Smooth muscle cell (in vitro differentiated cells): ENCODE measurements around the gene BICC1. TPM values are rescaled to one million over a fixed set of nuclear protein-coding genes. Genes with fewer than 3 reads are reported as not detected.

Source experiments
- DNase-seq: peaks from one replicate; lab custom pipeline; 2025; ENCODE audit not compliant: unreplicated experiment; lab: John Stamatoyannopoulos, UW
- H2AFZ ChIP-seq: fragments of 200-600 bp; sonication (generic); 2 replicates; pipeline ENCODE4 v1.6.0; 2016; ENCODE audit warnings: antibody characterized with exemption, low read depth, mild to moderate bottlenecking
- H3F3A ChIP-seq: fragments of 200-600 bp; sonication (generic); 2 replicates; pipeline ENCODE4 v1.6.0; 2017; ENCODE audit warnings: antibody characterized with exemption, low read depth
- H3K27ac ChIP-seq: fragments of 200-600 bp; sonication (generic); 2 replicates; pipeline ENCODE4 v1.5.1; 2016; ENCODE audit warnings: low read depth, mild to moderate bottlenecking
- H3K27me3 ChIP-seq: fragments of 200-600 bp; sonication (generic); 2 replicates; pipeline ENCODE4 v1.6.1; 2016; ENCODE audit warnings: low read depth, mild to moderate bottlenecking
- H3K36me3 ChIP-seq: fragments of 200-600 bp; sonication (generic); 2 replicates; pipeline ENCODE4 v1.5.1; 2016; ENCODE audit warnings: low read depth
- H3K4me1 ChIP-seq: fragments of 200-600 bp; sonication (generic); 2 replicates; pipeline ENCODE4 v1.5.1; 2016; ENCODE audit warnings: low read depth
- H3K4me2 ChIP-seq: fragments of 200-600 bp; sonication (generic); 2 replicates; pipeline ENCODE4 v1.6.0; 2016; ENCODE audit warnings: mild to moderate bottlenecking
- H3K4me3 ChIP-seq: fragments of 200-600 bp; sonication (generic); 2 replicates; pipeline ENCODE4 v1.5.1; 2016; ENCODE audit warnings: mild to moderate bottlenecking
- H3K79me2 ChIP-seq: fragments of 200-600 bp; sonication (generic); 2 replicates; pipeline ENCODE4 v1.6.0; 2016; ENCODE audit warnings: low read depth, mild to moderate bottlenecking
- H3K9ac ChIP-seq: fragments of 200-600 bp; sonication (generic); 2 replicates; pipeline ENCODE4 v1.6.0; 2016; ENCODE audit warnings: low read depth
- H3K9me3 ChIP-seq: fragments of 200-600 bp; sonication (generic); replicated peaks from 2 replicates; pipeline ENCODE4 v1.5.1; 2016; ENCODE audit warnings: low read depth
- H4K20me1 ChIP-seq: fragments of 200-600 bp; sonication (generic); 2 replicates; pipeline ENCODE4 v1.6.0; 2016; ENCODE audit warnings: low read depth
- WGBS: methylation state at CpG from one replicate; pipeline ENCODE4 v1.1.7; 2016; ENCODE audit warnings: low lambda C conversion rate; 5-methylcytosine and 5-hydroxymethylcytosine counted together
- polyA plus RNA-seq: library from polyadenylated mRNA; unstranded; fragments of >200 nt; fragmentation: Nextera tagmentation; extraction: Ambion mirVana; gene quantifications from 2 replicates; pipeline ENCODE4 v1.2.1, GENCODE V29; 2016
- total RNA-seq: library from RNA; depleted of rRNA; stranded (reverse); fragments of >200 nt; gene quantifications from 2 replicates; pipeline ENCODE4 v1.2.3, GENCODE V29; 2014
- TF ChIP-seq, protein P1 (sequence below): fragments of 200-600 bp; sonication (generic); IDR thresholded peaks from 2 replicates; pipeline ENCODE4 v1.5.1; 2017; ENCODE audit warnings: borderline replicate concordance, mild to moderate bottlenecking, antibody characterized with exemption; ENCODE audit not compliant: insufficient read depth, poor library complexity, severe bottlenecking

The BICC1 gene
- total and polyA plus RNA-seq, 2 experiments from 2014 or later = 7.9 to 23.0 TPM

DNA sequence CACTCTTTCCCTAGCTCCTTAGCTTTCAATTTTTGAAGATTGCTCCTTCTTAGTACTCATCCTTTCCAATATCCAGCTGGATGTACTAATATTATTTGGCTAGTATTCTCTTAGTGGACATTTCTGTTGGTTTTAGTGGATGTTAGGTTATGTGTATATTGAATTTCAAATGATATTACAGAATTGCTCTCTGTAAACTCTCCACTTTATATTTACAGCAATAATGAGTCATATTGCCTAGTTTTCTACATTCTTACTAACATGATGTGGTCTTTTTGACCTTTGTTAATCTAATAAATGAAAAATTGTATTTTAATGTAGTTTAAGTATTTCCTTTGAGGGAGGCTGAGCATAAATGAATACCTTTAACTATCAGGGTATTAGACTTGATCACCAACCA lies 69.4 kb downstream of the BICC1 start:
- Histone ChIP-seq H3K36me3 (no peaks in the 10 kb centered on the region), H3K27ac (no peak overlapping the region), H3K4me2 (no peak overlapping the region), H3K4me1 (no peaks in the 10 kb centered on the region), H4K20me1 (peaks cover 9% of the 10 kb centered on the region), H2AFZ (no peak overlapping the region), H3K27me3 (no peaks in the 10 kb centered on the region), H3F3A (no peaks in the 10 kb centered on the region), H3K9me3 (no peaks in the 10 kb centered on the region), H3K4me3 (no peak overlapping the region), H3K79me2 (peaks cover 51% of the 10 kb centered on the region), H3K9ac (no peak overlapping the region)
- DNase-seq = no peak
- TF ChIP-seq, protein P1, sequence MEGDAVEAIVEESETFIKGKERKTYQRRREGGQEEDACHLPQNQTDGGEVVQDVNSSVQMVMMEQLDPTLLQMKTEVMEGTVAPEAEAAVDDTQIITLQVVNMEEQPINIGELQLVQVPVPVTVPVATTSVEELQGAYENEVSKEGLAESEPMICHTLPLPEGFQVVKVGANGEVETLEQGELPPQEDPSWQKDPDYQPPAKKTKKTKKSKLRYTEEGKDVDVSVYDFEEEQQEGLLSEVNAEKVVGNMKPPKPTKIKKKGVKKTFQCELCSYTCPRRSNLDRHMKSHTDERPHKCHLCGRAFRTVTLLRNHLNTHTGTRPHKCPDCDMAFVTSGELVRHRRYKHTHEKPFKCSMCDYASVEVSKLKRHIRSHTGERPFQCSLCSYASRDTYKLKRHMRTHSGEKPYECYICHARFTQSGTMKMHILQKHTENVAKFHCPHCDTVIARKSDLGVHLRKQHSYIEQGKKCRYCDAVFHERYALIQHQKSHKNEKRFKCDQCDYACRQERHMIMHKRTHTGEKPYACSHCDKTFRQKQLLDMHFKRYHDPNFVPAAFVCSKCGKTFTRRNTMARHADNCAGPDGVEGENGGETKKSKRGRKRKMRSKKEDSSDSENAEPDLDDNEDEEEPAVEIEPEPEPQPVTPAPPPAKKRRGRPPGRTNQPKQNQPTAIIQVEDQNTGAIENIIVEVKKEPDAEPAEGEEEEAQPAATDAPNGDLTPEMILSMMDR = no peak

GRCh38 chr10:58585435-58585834 lies 72.8 kb downstream of the BICC1 start:
- H3F3A ChIP-seq = no peaks in the 10 kb centered on the region
- no peaks in the 10 kb centered on the region for H3K36me3 ChIP-seq
- H3K27me3 ChIP-seq = no peaks in the 10 kb centered on the region
- no peak for DNase-seq
- TF ChIP-seq, protein P1 = no peak
- H3K4me3 ChIP-seq = no peak overlapping the region
- peaks cover 34% of the 10 kb centered on the region for H3K79me2 ChIP-seq
- peaks cover under 1% of the 10 kb centered on the region for H4K20me1 ChIP-seq
- no peak overlapping the region for H3K9ac ChIP-seq
- no peak overlapping the region for H3K27ac ChIP-seq
- H3K4me2 ChIP-seq = no peak overlapping the region
- WGBS = 100% methylated on average over 2 of the region's 2 CpGs
- no peaks in the 10 kb centered on the region for H3K4me1 ChIP-seq
- no peaks in the 10 kb centered on the region for H3K9me3 ChIP-seq
- H2AFZ ChIP-seq = no peak overlapping the region

DNA sequence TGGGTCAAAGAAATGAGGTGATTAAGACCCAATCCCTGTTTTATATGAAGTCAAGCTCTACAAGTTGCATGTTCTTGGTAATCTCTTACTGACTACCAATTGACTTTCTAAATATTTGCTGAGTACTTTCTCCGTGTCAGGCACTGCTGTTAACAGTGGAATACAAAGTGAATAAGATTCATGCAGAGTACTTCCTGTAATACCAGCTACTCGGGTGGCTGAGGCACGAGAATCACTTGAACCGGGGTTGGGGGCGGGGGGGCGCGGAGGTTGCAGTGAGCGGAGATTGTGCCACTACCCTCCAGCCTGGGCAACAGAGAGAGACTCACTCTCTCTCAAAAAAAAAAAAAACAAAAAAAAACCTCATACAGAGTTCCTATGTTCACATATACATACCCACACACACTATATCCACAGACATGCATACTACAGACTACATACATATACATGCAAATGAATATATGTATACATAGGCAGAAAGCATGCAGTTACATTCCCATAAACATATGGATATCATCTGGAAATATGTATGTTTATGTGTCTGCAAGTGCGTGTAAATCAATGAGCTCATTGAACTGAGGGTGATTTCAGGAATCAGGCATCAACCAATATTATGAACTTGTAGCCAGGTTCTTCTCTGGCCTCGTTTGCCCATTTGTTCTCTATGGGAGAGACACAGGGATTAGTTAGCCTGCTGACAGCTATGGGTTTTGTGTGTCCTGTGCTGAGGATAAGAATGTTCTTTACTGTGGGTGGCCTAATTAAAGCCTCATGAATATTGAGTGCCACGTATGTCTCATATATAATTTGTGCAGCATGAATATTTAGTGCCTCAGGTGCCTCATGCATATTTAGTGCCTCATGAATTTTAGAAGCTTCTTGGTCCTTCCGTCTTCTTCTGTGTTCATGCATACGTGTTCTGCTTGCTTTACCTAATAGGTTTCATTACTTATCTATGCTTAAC lies 73.9 kb downstream of the BICC1 start:
- WGBS = 85% methylated on average over 7 of the region's 13 CpGs
- no peaks in the 10 kb centered on the region for H4K20me1 ChIP-seq
- H3K36me3 ChIP-seq = no peaks in the 10 kb centered on the region
- H3K4me2 ChIP-seq = no peak overlapping the region
- no peaks in the 10 kb centered on the region for H3K27me3 ChIP-seq
- H3K27ac ChIP-seq = no peak overlapping the region
- TF ChIP-seq, protein P1 = no peak
- peaks cover 29% of the 10 kb centered on the region for H3K79me2 ChIP-seq
- H3K9ac ChIP-seq = no peak overlapping the region
- H3K4me1 ChIP-seq = no peaks in the 10 kb centered on the region
- H3K4me3 ChIP-seq = no peak overlapping the region
- no peak for DNase-seq
- H3F3A ChIP-seq = no peaks in the 10 kb centered on the region
- H3K9me3 ChIP-seq = no peaks in the 10 kb centered on the region
- H2AFZ ChIP-seq = no peak overlapping the region
